Panc1 (cell line): ENCODE measurements around the gene PPP2R1B. TPM values are rescaled to one million over a fixed set of nuclear protein-coding genes. Genes with fewer than 3 reads are reported as not detected.

Source experiments
- ATAC-seq: fragments of 200-7000 bp; cut with Tn5 transposase; 2 replicates; pipeline ENCODE4 v1.9.1; 2020; ENCODE audit warnings: mild to moderate bottlenecking, moderate library complexity
- BruUV-seq: library from RNA; stranded (reverse); fragments of 400-500 nt; replicated peaks from 2 replicates; lab custom pipeline; 2021; lab: Mats Ljungman, UMichigan
- CTCF ChIA-PET: fragments of 300-600 bp; sonication (Branson Sonifier 250); formaldehyde crosslinking; loops from one replicate; lab custom pipeline; 2022; ENCODE audit warnings: antibody characterized with exemption; lab: Charles Lee
- POLR2A ChIA-PET: fragments of 300-600 bp; sonication (Branson Sonifier 250); formaldehyde crosslinking; loops from one replicate; lab custom pipeline; 2022; ENCODE audit warnings: antibody characterized with exemption; lab: Charles Lee
- DNase-seq: peaks from one replicate; pipeline ENCODE4 v3.0.0-alpha.2; 2010; ENCODE audit warnings: low read depth, low spot score
- H3K27ac ChIP-seq: 2 replicates; pipeline ENCODE4 v1.5.1; 2011; ENCODE audit warnings: mild to moderate bottlenecking, low read length, inconsistent platforms
- H3K27me3 ChIP-seq: fragments of 200-500 bp; sonication (Bioruptor generic); 2 replicates; pipeline ENCODE4 v1.6.0; 2014; ENCODE audit warnings: low read length, inconsistent platforms; ENCODE audit not compliant: control insufficient read depth, insufficient read depth
- H3K36me3 ChIP-seq: fragments of 200-500 bp; sonication (Bioruptor generic); 2 replicates; pipeline ENCODE4 v1.5.1; 2014; ENCODE audit warnings: inconsistent platforms, mild to moderate bottlenecking, low read length, moderate library complexity; ENCODE audit not compliant: control insufficient read depth, insufficient read depth
- H3K4me1 ChIP-seq: 2 replicates; pipeline ENCODE4 v1.5.1; 2011; ENCODE audit warnings: inconsistent platforms, mild to moderate bottlenecking, low read length, moderate library complexity; ENCODE audit not compliant: control insufficient read depth, insufficient read depth
- H3K4me3 ChIP-seq, 2 experiments: 2 replicates each; pipeline ENCODE4 v1.5.1; 2011 to 2012; ENCODE audit warnings: low read depth in 2 of 2, low read length in 2 of 2, mild to moderate bottlenecking in 2 of 2, inconsistent platforms in 1 of 2, moderate library complexity in 1 of 2
- H3K9me3 ChIP-seq: fragments of 200-500 bp; sonication (Bioruptor generic); 2 replicates; pipeline ENCODE4 v1.5.1; 2014; ENCODE audit warnings: low read depth, mild to moderate bottlenecking, inconsistent platforms, low read length, moderate library complexity; ENCODE audit not compliant: control insufficient read depth, insufficient read depth
- POLR2AphosphoS5 ChIP-seq: IDR thresholded peaks from 2 replicates; pipeline ENCODE4 v1.6.1; 2012; ENCODE audit warnings: mild to moderate bottlenecking, low read depth, low read length, moderate library complexity
- SIN3A ChIP-seq: IDR thresholded peaks from 2 replicates; pipeline ENCODE4 v1.6.1; 2012; ENCODE audit warnings: low read depth, mild to moderate bottlenecking, low read length, moderate library complexity, borderline replicate concordance; ENCODE audit not compliant: insufficient read depth
- TCF7L2 ChIP-seq: IDR thresholded peaks from 2 replicates; pipeline ENCODE4 v1.6.1; 2011; ENCODE audit warnings: mild to moderate bottlenecking, low read depth, low read length, inconsistent platforms
- in situ Hi-C: cut with HindIII; loops from 2 replicates; pipeline ENCODE4 v1.10.0; 2016; ENCODE audit warnings: low sequenced_read_pairs, low pct_unique_long_range_greater_than_20kb
- intact Hi-C: fragments of 100-400 bp; cut with micrococcal nuclease; formaldehyde crosslinking; loops from one replicate; pipeline ENCODE4 v1.10.0; 2022; ENCODE audit not compliant: unreplicated experiment
- total RNA-seq: library from RNA; stranded (reverse); gene quantifications from one replicate; pipeline ENCODE4 v1.2.1, GENCODE V29; 2021; ENCODE audit not compliant: unreplicated experiment
- TF ChIP-seq, protein P1 (sequence below), 2 experiments: IDR thresholded peaks; 2 replicates each; pipeline ENCODE4 v1.6.1; 2011 to 2012; ENCODE audit warnings: low read depth in 2 of 2, control low read depth in 1 of 2, low read length in 1 of 2, mild to moderate bottlenecking in 1 of 2, moderate library complexity in 1 of 2; ENCODE audit not compliant: insufficient read depth in 1 of 2
- TF ChIP-seq, protein P2 (sequence below): fragments of 450-650 bp; IDR thresholded peaks from 2 replicates; pipeline ENCODE4 v1.5.1; 2017; ENCODE audit warnings: mild to moderate bottlenecking

Gene PPP2R1B
- total RNA-seq, 1 experiment from 2014 or later = 57.7 TPM

DNA sequence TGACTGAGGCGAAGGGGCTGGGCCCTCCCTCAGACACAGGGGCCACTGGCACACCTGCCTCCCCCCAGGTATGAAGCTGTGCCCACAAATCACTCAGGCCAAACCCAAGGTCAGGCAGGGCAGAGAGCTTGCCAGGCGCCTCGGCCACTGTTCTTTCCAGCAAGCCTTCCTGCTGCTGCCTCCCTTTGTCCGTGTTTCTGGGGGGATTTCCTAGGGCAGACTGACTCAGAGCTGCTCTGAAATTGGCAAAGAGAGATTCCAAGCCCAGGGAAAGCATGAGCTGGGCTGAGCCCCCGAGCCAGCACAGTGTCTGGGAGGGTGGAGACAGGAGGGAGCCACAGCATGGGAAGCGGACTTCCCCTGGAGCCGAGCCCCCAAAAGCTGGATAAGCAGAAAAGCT, 33.2 kb downstream of the PPP2R1B start:
- no peaks in the 10 kb centered on the region for H3K36me3 ChIP-seq
- CTCF ChIA-PET = interaction anchor here (1.2 kb wide), 1 partner anchor 109 kb away, joined by 3 read pairs; no protein-coding TSS in a partner anchor
- H3K4me3 ChIP-seq = no peak overlapping the region
- ATAC-seq = peak; percentile 60
- TF ChIP-seq SIN3A (no peak), TCF7L2 (no peak), POLR2AphosphoS5 (no peak)
- TF ChIP-seq, protein P1, sequence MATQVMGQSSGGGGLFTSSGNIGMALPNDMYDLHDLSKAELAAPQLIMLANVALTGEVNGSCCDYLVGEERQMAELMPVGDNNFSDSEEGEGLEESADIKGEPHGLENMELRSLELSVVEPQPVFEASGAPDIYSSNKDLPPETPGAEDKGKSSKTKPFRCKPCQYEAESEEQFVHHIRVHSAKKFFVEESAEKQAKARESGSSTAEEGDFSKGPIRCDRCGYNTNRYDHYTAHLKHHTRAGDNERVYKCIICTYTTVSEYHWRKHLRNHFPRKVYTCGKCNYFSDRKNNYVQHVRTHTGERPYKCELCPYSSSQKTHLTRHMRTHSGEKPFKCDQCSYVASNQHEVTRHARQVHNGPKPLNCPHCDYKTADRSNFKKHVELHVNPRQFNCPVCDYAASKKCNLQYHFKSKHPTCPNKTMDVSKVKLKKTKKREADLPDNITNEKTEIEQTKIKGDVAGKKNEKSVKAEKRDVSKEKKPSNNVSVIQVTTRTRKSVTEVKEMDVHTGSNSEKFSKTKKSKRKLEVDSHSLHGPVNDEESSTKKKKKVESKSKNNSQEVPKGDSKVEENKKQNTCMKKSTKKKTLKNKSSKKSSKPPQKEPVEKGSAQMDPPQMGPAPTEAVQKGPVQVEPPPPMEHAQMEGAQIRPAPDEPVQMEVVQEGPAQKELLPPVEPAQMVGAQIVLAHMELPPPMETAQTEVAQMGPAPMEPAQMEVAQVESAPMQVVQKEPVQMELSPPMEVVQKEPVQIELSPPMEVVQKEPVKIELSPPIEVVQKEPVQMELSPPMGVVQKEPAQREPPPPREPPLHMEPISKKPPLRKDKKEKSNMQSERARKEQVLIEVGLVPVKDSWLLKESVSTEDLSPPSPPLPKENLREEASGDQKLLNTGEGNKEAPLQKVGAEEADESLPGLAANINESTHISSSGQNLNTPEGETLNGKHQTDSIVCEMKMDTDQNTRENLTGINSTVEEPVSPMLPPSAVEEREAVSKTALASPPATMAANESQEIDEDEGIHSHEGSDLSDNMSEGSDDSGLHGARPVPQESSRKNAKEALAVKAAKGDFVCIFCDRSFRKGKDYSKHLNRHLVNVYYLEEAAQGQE (IDR thresholded peaks at IDR 0.05; ENCODE audit: insufficient read depth in 1 of 2, low read depth in 2 of 2, low read length in 1 of 2) = no peak
- TF ChIP-seq, protein P2, sequence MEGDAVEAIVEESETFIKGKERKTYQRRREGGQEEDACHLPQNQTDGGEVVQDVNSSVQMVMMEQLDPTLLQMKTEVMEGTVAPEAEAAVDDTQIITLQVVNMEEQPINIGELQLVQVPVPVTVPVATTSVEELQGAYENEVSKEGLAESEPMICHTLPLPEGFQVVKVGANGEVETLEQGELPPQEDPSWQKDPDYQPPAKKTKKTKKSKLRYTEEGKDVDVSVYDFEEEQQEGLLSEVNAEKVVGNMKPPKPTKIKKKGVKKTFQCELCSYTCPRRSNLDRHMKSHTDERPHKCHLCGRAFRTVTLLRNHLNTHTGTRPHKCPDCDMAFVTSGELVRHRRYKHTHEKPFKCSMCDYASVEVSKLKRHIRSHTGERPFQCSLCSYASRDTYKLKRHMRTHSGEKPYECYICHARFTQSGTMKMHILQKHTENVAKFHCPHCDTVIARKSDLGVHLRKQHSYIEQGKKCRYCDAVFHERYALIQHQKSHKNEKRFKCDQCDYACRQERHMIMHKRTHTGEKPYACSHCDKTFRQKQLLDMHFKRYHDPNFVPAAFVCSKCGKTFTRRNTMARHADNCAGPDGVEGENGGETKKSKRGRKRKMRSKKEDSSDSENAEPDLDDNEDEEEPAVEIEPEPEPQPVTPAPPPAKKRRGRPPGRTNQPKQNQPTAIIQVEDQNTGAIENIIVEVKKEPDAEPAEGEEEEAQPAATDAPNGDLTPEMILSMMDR = no peak
- no peaks in the 10 kb centered on the region for H3K27me3 ChIP-seq
- H3K9me3 ChIP-seq = no peaks in the 10 kb centered on the region
- 0 out of 2 replicates have a peak overlapping the region, but pooled peaks have one; percentile 7 for H3K27ac ChIP-seq
- in situ Hi-C loops (no loop called here), intact Hi-C loops (no loop called here)
- H3K4me1 ChIP-seq = peaks cover 9% of the 10 kb centered on the region; the same call in 1 of the 2 replicates
- no TSS peak for BruUV-seq
- DNase-seq = no peak
- POLR2A ChIA-PET = interaction anchor here (0.7 kb wide), 1 partner anchor 131 kb away, joined by 3 read pairs; the partner anchor contains the start of gene SIK2

DNA sequence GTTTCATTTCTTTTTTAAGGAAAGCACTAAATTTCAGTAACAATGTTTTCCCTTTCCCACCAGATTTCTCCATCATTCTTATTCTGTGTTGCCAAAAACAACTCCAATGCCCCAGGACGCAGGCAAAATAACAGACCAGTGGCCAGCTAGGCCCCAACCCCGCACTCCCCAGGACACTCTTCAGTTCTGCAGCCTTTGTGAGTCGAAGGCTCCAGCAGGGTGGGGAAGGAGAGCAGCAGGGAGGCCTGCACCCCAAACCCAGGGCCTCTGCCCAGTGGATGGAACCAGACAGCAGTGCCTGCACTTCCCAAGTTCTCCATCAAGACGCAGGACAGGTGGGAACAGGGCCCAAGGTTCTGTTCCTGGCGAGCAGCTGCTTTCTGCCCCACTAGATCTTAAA, 34.4 kb downstream of the PPP2R1B start:
- no peaks in the 10 kb centered on the region for H3K36me3 ChIP-seq

More for the DNA sequence above, 34.4 kb downstream of the PPP2R1B start:
- ATAC-seq (no peak), DNase-seq (no peak)
- intact Hi-C loops (no loop called here), in situ Hi-C loops (no loop called here)
- H3K27me3 ChIP-seq = no peaks in the 10 kb centered on the region
- POLR2A ChIA-PET = interaction anchor here (0.7 kb wide), 2 partner anchors 141 to 385 kb away, joined by 3 read pairs; no protein-coding TSS in a partner anchor
- TF ChIP-seq POLR2AphosphoS5 = no peak
- TF ChIP-seq TCF7L2 = no peak
- TF ChIP-seq, protein P2 = no peak
- TF ChIP-seq, protein P1 (IDR thresholded peaks at IDR 0.05; ENCODE audit: insufficient read depth in 1 of 2, low read depth in 2 of 2, low read length in 1 of 2) = no peak
- TF ChIP-seq SIN3A = no peak
- H3K27ac ChIP-seq = no peak overlapping the region
- no peaks in the 10 kb centered on the region for H3K9me3 ChIP-seq
- H3K4me1 ChIP-seq = peaks cover 9% of the 10 kb centered on the region; the same call in 1 of the 2 replicates
- no TSS peak for BruUV-seq
- CTCF ChIA-PET = no interaction called here
- H3K4me3 ChIP-seq = no peak overlapping the region
